ENCODE results near the gene HDAC7.

The HDAC7 gene

DNA sequence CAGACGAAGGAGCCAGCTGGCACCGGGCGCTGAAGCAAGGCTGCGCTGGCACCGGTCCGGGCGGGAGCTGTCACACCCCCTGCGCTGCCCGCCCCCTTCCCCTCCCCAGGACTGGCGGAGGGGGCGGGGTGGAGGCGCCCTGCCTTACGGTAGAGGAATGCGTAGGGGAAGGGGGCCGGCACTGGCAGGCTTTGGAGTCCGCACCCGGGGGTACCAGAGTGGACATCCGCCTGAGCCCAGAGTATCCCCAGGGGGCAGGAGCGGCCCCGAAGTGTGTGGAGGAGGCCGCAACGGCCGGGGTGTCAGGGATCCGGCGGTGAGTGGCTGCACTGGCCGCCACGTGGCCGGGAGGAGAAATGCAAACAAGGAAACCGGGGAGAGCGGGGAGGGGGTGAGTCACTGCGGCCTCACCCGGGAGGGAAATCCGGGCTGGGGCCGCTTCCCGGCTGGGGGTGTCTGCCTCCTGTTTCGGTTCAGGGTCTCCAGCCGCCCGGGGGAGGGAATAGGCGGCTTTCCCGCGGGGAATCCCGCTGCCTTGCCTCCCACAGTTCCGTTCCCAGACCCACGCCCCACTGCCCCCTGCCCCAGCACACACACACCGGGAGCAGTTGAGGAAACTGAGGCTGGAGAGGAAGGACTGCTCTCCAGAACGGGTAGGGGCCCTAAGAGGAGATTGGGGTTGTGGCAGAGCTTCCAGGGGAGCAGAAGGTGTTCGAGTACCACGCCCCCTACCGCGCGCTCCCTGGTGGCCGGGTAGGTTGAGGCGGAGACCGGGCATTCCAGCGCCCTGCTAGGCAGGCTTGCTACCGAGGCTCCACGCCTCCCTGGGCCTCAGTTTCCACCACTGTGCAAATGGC lies 60.6 kb downstream of the HDAC7 start, which contains the start of gene RAPGEF3:
Gene RAPGEF3, minus strand, starts transcription at position 47 of the 857 bp plus-strand sequence. CDS start 324 bp downstream, outside the sequence.
- peak; percentile 71 for DNase-seq (ENCODE audit: low spot score)

DNA sequence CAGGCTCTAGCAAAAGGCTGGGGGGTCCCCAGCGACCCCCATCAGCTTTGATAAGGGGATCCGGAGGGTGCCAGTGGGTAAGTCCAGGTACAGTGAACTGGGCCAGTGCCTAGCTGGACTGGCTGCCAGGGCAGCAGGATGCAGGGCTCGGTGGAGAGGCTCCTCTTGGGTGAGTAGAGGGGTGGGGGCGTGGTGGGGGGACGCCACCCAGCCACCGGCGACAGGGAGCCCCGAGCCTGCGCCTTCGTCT lies 61.2 kb downstream of the HDAC7 start:
- DNase-seq (ENCODE audit: low spot score), result no peak

DNA sequence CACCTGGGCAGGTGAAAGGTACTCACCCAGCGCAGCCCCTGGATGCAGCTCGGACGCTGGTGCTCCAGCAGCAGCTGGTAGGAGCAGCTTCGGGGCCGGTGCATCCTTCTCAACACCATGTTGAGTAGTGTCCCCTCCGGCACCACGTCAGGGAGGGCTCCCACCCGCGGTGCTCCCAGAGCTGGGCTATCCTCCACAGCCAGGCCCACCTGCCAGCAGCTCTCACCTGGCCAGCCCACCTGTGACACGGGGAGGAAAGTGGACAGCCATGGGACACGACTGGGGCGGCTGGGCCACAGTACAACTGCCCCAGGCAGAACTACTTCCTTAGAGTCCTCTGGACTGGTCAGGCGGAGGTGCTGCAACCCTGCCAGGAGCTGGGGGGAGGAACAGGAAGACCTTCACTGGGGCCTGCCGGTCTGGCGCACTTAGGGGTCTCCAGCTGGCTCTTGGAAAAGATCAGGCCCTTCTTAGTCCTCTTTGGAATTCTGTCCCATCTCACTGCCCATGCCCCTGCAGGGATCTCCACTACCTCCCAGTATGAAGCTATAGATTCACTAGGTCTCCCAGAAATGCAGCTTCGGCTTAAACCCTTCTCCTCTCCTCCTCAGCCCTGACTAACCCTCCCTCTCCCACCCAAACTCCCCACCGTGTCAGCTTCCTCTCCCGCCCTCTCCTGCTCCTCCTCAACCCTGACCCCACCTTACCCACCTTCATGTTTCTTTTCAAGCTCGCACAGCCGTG lies 61.7 kb downstream of the HDAC7 start:
- DNase-seq (ENCODE audit: low spot score), result no peak

DNA sequence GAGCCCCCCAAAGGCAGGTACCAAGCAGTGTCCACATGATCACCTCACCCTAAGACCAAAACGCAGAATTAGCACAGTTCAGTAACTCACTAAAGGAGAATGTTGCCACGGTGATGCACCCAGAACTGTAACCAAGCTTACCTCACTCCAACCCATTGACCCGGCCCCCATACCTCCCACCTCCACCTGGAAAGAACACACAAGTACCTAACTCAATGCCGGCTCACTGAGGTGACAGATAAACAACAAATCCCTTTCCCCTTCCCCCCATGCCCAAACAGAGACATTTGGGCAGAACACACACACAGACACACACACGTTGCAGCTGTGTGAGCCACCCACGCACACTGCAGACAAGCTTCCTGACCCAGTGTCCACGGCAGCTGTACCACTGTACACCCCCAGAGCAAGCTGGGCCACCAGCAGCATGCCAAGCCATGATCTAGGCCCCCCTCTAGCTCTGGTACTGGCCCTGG lies 62.3 kb downstream of the HDAC7 start:
- no peak for DNase-seq (ENCODE audit: low spot score)

DNA sequence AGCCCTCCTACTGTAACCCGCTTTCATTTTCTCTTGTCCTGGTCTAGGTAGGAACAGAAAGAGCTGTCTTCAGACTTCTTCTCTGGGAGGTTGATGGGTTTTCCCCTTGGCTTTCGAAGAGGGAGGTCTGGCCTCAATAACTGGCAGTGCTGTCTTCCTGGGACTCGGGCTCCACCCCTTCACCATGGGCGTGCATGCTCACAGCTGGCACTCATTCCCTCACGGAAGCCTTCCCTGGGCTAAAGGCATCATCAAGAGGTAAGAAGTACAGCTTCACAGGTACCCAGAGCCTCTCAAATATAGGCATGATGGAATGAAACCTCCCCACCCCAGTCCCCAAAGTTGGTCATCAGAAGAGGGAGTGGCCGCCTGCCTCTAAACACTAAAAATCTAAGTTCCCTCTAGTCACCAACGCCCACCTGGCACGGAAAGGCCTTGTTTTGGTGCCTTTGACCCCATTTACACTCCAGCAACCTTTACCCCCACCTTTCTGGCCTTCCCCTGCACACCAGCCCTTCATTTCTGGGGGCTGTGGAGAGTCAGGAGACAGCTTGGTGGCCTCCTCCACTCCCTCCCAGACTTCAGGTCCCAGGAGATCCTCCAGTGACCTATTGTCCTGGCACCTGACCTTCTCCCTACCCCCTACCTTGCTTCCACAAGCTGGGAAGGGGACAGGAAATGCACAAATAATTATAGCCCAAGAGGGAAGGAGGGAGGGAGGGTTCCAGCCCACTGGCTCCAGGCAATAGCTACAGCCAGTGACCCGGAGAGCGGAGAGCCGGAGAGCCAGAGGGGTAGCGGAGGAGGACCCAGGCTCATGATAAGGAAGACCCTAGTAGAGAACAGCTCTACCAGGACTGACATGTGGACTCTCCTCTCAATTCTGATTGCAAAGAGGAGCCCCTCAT lies 63.8 kb downstream of the HDAC7 start:
- no peak for DNase-seq (ENCODE audit: low spot score)

DNA sequence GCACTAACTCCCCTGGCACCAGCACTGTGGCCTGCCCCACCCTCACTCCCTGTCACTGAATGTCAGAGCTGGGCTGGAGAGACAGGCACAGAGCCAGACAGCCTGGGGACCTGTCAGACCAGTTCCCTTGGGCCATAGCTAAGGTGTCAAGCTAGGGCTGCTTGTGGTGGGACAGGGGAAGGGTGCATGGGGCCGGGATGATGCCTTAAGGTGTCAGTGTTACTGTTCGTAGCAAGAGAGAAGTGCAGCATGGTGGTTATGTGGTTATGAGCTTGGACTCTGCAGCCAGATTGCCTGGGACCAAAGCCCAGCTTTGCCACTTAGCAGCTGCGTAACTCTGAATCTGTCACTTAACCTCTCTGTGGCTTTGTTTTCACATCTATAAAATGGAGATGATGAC lies 64.8 kb downstream of the HDAC7 start:
- DNase-seq (ENCODE audit: low spot score), result no peak

DNA sequence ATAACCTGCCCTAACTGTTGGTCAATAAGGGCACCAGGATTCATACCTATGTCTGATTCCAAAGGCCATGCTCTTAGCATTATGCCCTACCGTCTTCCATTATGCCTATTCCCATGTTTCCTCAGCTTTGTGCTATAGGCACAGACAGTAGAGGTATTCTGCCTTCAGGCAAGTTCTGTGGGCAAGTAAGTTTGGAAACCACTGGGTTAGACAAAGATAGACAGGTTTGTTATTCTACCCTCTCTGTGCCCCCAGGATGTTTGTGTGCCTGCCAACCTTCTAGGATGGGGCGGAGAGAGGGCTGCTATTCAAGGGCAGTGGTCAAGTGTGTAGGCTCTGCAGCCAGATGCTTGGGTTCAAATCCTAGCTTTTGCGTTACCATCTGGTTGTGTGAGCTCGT lies 65.6 kb downstream of the HDAC7 start:
- no peak for DNase-seq (ENCODE audit: low spot score)

DNA sequence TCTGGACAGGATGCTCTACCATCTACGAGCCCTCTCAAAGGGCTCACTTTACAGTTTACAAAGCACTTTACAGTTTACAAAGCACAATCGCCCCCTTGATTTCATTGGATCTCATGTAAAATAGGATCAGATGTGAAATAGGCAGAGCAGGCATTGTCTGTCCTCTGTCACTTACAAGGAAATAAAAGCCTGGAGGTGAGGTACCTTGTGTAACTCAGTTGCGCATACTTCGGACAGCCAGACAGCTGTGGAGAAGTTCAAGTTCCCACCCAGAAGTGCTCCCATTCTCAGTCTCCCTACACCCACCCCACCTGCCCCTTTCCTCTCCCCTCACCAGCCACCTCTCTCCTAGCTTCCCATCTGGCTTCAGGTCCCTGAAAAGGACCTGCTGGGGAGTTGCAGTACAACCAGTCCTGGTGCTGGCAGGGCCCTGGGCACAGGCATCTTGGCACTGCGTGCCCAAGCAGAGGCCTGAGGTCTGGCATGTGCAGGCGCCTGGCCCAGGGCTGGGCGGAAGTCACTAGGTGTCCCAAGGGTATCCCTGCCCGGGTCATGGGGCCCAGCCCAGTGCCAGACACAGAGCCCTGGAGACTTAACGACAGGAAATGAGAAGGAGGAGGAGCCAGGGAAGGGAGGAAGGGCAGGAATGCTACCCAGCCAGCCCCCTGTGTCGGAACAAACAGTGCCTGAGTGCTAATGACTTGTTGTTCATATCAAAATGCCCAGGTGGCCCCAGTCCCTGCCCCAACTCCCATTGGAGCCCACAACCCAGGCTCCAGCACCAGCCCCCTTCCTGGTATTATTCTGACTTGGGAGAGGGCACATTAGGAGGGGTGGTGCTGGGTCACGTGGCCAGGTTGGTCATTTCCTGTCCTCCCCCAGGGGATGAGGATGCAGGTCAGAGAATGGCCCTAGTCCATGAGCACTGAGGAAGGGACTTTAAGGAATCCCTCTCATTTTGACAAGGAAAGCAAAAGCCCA lies 66.4 kb downstream of the HDAC7 start:
- no peak for DNase-seq (ENCODE audit: low spot score)

DNA sequence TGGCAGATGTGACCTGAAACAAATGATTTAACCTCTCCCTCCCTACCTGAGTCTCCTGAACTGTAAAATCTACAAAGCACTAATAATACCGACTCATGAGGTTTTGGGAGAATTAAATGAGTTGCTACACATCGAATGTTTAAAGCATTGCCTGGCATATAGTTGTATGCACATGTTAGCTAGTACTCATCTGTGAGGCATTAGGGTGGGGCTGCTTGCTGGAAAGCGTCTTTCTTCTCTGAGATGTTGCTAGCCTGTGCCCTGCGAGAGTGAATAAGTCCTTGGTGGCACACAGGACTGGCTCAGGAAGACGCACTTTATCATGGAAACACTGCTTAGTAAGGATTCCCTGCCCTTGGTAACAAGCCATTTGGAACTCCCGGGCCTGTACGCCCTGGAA lies 67.2 kb downstream of the HDAC7 start:
- DNase-seq (ENCODE audit: low spot score), result no peak

DNA sequence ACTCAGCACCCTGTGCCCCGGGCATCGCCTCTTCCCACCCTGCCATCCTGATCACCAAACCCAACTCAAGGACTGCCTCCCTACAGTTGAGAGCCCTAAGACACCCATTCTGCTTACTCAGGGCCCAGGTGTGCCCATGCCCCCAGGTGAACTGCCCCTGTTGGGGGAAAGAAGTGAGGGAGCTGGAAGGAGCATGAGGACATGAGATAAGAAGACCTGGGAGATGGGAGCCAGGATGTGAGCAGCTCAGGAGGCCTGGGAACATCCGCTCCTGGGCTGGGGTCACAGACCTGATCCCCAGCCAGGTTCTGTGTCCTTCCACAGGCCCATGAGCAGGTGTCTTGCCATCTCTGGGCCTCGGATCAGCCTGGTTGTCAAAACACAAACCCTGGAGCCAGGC lies 67.6 kb downstream of the HDAC7 start:
- DNase-seq (ENCODE audit: low spot score), result no peak

DNA sequence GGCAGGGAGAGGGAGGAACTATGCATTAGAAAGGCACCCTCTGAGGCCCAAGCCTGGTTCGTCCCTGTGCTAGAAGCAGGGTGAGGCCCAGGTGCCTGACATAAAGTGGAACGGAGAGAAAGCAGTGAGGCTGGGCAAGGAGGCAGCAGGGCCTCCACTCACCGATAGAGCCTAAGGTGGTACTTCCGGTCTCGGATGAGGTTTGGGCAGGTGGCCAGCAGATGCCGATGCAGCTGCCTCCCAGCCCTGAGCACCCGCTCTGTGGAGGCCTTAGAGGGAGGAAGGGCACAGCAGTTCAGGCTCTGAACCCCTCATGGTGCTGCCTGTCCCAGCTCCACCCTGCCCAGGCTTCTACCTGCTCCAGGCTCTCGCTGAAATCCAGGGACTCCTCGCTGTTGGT lies 68.1 kb downstream of the HDAC7 start:
- DNase-seq (ENCODE audit: low spot score), result no peak

DNA sequence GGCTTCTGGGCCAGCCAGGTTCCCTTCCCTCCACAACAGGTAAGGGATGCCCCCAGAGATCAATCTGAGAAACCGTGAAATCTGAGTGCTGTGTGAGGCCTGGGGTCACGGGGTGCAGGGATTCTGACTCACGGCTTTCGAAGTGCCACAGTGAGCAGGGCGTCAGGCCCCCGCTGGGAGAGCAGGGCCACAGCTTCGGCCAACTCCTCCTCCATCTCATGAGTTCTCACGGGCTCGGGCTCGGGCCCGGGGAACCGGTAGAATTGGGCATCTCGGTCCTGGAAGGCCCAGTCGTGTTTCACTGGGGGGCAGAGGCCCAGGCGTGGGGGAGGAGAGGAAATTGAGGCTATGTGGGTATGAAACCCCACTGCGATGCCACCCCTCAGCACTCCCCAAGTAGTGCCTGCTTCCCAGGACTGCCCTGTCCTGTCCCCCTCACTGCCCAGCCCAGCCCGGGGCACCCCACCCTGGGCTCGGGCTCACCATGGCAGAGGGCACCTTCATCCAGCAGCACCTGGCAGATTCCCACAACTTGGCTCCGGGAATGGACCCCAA lies 68.7 kb downstream of the HDAC7 start:
- no peak for DNase-seq (ENCODE audit: low spot score)

DNA sequence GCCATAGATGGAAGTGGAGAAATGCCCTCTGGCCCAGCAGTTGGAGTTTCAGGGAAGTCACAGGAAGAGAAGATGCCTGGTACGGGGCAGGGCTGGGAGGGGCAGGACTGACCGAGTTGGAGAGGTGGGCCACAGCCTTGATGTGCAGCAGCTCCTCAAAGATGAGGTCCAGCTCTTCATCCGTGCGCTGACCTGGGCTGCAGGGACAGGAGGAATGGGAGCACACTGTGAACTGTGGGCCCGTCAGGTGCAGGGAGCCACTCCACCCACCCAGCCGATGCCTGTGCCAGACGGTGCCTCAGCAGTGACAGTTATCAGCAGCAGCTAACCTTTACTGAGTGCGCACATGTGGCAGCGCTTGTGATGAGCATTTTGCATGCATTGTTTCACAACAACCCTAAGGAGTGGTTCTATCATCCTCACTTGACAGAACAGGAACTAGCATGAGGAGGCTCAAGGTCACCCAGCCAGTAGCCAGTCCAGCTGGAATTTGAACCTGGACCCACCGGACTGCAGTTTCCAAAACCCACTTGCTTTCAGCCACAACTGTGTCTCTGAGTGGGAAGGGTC lies 69.4 kb downstream of the HDAC7 start:
- no peak for DNase-seq (ENCODE audit: low spot score)

DNA sequence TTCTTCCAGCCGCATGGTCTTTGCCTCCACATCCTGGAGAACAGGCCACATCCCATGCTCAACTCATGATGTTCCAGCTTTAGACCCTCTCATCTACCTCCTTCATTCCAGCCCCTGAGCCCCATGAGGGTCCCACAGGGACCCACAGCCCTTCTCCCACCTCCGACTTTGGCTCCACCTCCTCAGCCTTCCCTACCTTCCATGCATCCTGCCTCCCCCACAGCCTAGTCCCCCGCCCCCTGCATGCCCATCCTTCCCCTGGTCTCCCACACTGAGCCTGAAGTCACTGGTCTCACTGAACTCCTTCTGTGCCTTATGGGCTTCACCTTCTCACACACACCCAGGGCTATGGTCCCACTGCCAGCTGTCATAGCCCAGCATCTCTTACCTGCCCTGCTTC lies 70.8 kb downstream of the HDAC7 start:
- DNase-seq (ENCODE audit: low spot score), result no peak

DNA sequence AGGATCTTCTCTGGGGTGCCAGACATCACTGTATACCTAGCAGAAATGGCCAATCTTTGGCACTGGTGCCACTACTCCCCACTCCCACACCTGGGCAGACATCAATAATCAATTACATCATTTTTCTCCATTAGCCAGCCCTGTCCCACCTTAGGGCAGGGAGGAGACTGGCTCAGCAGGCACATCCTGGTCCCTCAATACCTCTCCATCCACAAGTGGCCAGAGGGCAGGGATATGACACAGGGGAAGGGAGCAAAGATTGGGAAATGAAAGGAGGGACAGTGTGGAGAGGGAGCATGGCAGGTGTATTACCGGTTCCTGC lies 71.2 kb downstream of the HDAC7 start:
- no peak for DNase-seq (ENCODE audit: low spot score)

DNA sequence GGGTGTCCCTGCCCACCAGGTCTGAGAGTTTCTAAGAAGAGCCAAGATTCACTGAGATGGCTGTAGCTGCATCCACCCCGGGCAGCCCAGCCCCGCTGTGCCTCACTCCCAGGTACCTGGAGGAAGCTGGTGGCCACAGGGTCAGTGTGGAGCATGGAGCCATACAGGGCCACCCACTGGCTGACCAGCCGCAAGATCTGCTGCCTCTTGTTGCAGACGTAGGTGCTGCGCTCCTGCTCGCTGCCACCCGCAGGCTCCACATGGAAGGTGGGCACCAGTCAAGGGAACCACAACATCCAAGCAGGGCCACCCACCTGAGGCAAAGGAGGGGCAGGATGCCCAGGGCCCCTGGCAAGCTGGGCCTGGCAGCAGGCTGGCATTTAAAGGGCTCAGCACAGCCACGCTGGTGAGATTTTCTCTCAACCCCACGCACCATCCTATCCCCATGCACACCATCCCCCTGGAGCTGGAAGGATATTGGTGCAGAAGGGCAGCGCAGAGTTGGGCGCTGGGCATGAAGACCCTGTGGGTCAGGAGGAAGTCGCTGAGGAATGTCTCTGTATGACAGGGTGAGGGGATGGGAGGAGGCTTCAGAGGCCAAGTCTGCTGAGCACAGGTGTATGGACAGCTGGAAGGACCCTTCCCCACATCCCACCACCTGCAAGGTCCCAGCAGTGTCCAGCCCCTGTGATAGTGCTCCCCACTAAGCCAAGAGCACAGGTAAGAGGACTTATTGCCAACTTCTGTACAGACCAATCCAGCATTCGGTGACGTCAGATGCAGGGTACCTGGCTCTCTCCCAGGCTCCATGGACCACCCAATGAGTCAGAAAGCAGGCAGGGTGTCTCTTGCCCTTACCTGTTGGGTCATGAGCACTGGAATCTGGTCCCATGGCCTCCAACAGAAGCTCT lies 71.9 kb downstream of the HDAC7 start:
- DNase-seq (ENCODE audit: low spot score), result no peak

DNA sequence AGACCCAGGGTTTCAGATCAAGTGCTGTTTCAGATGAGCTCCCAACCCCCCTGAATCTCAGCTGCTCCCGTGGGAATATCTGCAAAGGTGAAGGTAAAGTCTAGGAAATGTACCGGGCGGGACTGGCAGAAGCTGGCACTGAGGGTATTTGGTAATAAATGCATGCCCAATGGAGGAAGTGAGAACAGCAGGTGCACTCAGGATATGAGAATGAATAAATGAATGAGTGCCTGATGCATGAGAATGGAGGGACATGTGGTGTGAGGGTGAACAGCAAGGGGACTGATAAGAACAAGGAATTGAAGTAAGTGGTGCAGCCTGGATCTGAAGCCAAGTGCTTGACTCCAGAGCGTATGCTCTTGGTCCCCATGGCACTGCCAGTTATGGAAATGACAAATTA lies 72.6 kb downstream of the HDAC7 start:
- no peak for DNase-seq (ENCODE audit: low spot score)

DNA sequence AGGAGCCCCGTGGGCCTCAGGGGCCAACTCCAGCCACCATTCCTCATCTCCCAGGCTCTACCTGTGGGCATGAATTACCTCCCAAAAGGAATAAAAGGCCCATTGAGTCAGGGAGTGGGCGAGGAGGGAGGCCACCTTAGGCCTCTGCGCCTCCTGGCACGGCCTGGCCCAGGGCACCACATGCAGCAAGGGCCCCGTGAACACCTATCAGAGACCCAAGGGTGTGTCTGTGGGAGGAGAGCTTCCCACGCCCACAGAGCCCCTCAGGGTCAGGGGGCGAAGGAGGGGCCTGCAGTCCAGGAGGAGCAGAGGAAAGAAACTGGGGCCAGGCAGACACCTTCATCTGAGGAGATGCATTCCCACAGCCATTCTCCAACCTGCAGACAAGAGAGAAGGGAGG lies 73.2 kb downstream of the HDAC7 start:
- no peak for DNase-seq (ENCODE audit: low spot score)

DNA sequence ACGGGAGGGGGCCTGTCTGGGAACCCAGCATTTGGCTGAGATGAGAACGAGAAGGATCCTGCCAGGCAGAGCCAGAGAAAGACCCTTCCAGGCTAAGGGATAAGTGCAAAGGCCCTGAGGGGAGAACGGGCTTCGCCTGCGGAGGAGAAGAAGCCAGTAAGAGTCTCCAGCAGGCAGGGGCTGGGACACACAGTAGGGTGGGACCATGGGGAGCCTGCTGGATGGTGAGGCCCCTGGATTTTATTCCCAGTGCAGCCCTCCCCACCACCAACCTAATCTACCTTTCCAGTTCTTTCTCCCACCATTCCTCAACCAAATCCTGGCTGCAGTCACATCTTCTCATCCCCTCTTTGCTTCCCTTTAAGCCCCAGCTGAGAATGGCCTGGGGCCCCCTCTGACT lies 73.6 kb downstream of the HDAC7 start:
- DNase-seq (ENCODE audit: low spot score), result no peak
